DMS153 treated with DMSO at 0.1 percent for 48 hours (cell line): ENCODE measurements around the gene PRICKLE1.

Source experiments
- DNase-seq: peaks from one replicate; lab custom pipeline; 2025; ENCODE audit not compliant: unreplicated experiment; lab: John Stamatoyannopoulos, UW

PRICKLE1 gene

GRCh38 chr12:42459336-42459847, 130.2 kb downstream of the PRICKLE1 start:
- no peak for DNase-seq

GRCh38 chr12:42458575-42458974, 131.0 kb downstream of the PRICKLE1 start:
- DNase-seq = no peak

GRCh38 chr12:42450248-42450647, 139.3 kb downstream of the PRICKLE1 start:
- no peak for DNase-seq

GRCh38 chr12:42448841-42449240, 140.7 kb downstream of the PRICKLE1 start:
- no peak for DNase-seq

GRCh38 chr12:42447371-42447786, 142.2 kb downstream of the PRICKLE1 start:
- DNase-seq = no peak

- DNase-seq = no peak
Measured at GRCh38 chr12:42446761-42447160, 142.8 kb downstream of the PRICKLE1 start.

GRCh38 chr12:42445891-42446290, 143.7 kb downstream of the PRICKLE1 start:
- DNase-seq = no peak

GRCh38 chr12:42444192-42444943, 145.2 kb downstream of the PRICKLE1 start:
- DNase-seq = no peak

GRCh38 chr12:42442888-42443287, 146.7 kb downstream of the PRICKLE1 start:
- DNase-seq = no peak

GRCh38 chr12:42442311-42442759, 147.2 kb downstream of the PRICKLE1 start:
- no peak for DNase-seq

GRCh38 chr12:42440608-42441007, 148.9 kb downstream of the PRICKLE1 start:
- DNase-seq = no peak

- no peak for DNase-seq
Measured at GRCh38 chr12:42432517-42433140, 156.9 kb downstream of the PRICKLE1 start.

- no peak for DNase-seq
Measured at GRCh38 chr12:42428850-42429249, 160.7 kb downstream of the PRICKLE1 start.

- no peak for DNase-seq
Measured at GRCh38 chr12:42426746-42427145, 162.8 kb downstream of the PRICKLE1 start.

GRCh38 chr12:42422785-42423184, 166.8 kb downstream of the PRICKLE1 start:
- DNase-seq = no peak

GRCh38 chr12:42421844-42422779, 167.4 kb downstream of the PRICKLE1 start:
- DNase-seq = no peak

- DNase-seq = no peak
Measured at GRCh38 chr12:42420395-42420794, 169.2 kb downstream of the PRICKLE1 start.

- DNase-seq = no peak
Measured at GRCh38 chr12:42410340-42410739, 179.2 kb downstream of the PRICKLE1 start.

GRCh38 chr12:42409471-42409870, 180.1 kb downstream of the PRICKLE1 start:
- DNase-seq = no peak

GRCh38 chr12:42407306-42407705, 182.2 kb downstream of the PRICKLE1 start:
- no peak for DNase-seq
